H1 (cell line): ENCODE measurements around the gene PPP2R2B. TPM values are rescaled to one million over a fixed set of nuclear protein-coding genes. Genes with fewer than 3 reads are reported as not detected.

Experiments
- CTCF ChIA-PET: fragments of 300-600 bp; sonication (Branson Sonifier 250); formaldehyde crosslinking; loops from one replicate; lab custom pipeline; 2021; ENCODE audit not compliant: partially characterized antibody; lab: Charles Lee
- POLR2A ChIA-PET: fragments of 300-600 bp; sonication (Branson Sonifier 250); formaldehyde crosslinking; loops from one replicate; lab custom pipeline; 2021; ENCODE audit warnings: inconsistent platforms; ENCODE audit not compliant: partially characterized antibody; lab: Charles Lee
- DNase-seq, 2 experiments: peaks; one replicate each; pipeline versions ENCODE4 v3.0.0 to v3.0.0-alpha.2; 2010 to 2022; ENCODE audit warnings: low spot score in 2 of 2, low read depth in 1 of 2, mixed read lengths in 1 of 2
- FAIRE-seq: peaks from 2 replicates; lab custom pipeline; 2011; peaks lifted over from hg19 to GRCh38; lab: Jason Lieb, UNC
- H2AFZ ChIP-seq: 2 replicates; pipeline ENCODE4 v1.8.1; 2012; ENCODE audit warnings: low read length, inconsistent platforms
- H2AK5ac ChIP-seq: 2 replicates; pipeline ENCODE4 v1.6.1; 2013; ENCODE audit warnings: low read depth, low read length
- H2BK120ac ChIP-seq: replicated peaks from 2 replicates; pipeline ENCODE3; 2013; ENCODE audit warnings: low read depth, low read length, inconsistent platforms
- H2BK12ac ChIP-seq: 2 replicates; pipeline ENCODE4 v1.6.1; 2013; ENCODE audit warnings: low read depth, low read length
- H2BK15ac ChIP-seq: 2 replicates; pipeline ENCODE4 v1.6.1; 2013; ENCODE audit warnings: low read length
- H2BK20ac ChIP-seq: 2 replicates; pipeline ENCODE4 v1.6.1; 2013; ENCODE audit warnings: low read length
- H2BK5ac ChIP-seq: 2 replicates; pipeline ENCODE4 v1.6.1; 2013; ENCODE audit warnings: low read depth, low read length
- H3K14ac ChIP-seq: 2 replicates; pipeline ENCODE4 v1.6.1; 2013; ENCODE audit warnings: inconsistent platforms; ENCODE audit not compliant: insufficient read length
- H3K18ac ChIP-seq: 2 replicates; pipeline ENCODE4 v1.6.1; 2013; ENCODE audit warnings: low read length; ENCODE audit errors: extremely low read depth
- H3K23ac ChIP-seq: 2 replicates; pipeline ENCODE4 v1.6.1; 2013; ENCODE audit warnings: inconsistent platforms; ENCODE audit not compliant: insufficient read length
- H3K23me2 ChIP-seq: 2 replicates; pipeline ENCODE4 v1.6.1; 2013; ENCODE audit warnings: low read depth, low read length
- H3K27ac ChIP-seq: 2 replicates; pipeline ENCODE4 v1.6.1; 2011; ENCODE audit warnings: low read depth, low read length, inconsistent platforms
- H3K27me3 ChIP-seq, 4 experiments: replicated peaks in 1 of 4; 1 replicate in 1 of 4; 2 replicates in 3 of 4; pipeline versions ENCODE4 v1.6.1 to v1.8.1; 2011 to 2013; ENCODE audit warnings: low read length in 3 of 4, mild to moderate bottlenecking in 3 of 4, inconsistent platforms in 2 of 4, mixed read lengths in 2 of 4, moderate library complexity in 1 of 4; ENCODE audit not compliant: control insufficient read depth in 3 of 4, insufficient read depth in 3 of 4; ENCODE audit errors: extremely low read depth in 1 of 4
- H3K36me3 ChIP-seq, 4 experiments: 2 replicates each; pipeline versions ENCODE4 v1.6.1 to v1.8.1; 2011 to 2013; ENCODE audit warnings: mild to moderate bottlenecking in 4 of 4, low read length in 3 of 4, moderate library complexity in 2 of 4, control low read depth in 1 of 4, inconsistent platforms in 1 of 4; ENCODE audit not compliant: insufficient read depth in 4 of 4, control insufficient read depth in 2 of 4
- H3K4ac ChIP-seq: replicated peaks from 2 replicates; pipeline ENCODE3; 2013; ENCODE audit warnings: low read length, low read depth, mixed read lengths, inconsistent platforms; ENCODE audit not compliant: insufficient read length
- H3K4me1 ChIP-seq, 4 experiments: replicated peaks in 1 of 4; 1 replicate in 1 of 4; 2 replicates in 3 of 4; pipeline versions ENCODE4 v1.6.1 to v1.8.1; 2011 to 2013; ENCODE audit warnings: low read length in 3 of 4, inconsistent platforms in 2 of 4, mixed read lengths in 1 of 4; ENCODE audit not compliant: insufficient read depth in 4 of 4, control insufficient read depth in 3 of 4
- H3K4me2 ChIP-seq, 2 experiments: 2 replicates each; pipeline versions ENCODE4 v1.6.1 to v1.8.1; 2011 to 2013; ENCODE audit warnings: low read depth in 2 of 2, low read length in 2 of 2, control low read depth in 1 of 2, inconsistent platforms in 1 of 2, mild to moderate bottlenecking in 1 of 2; ENCODE audit not compliant: insufficient read depth in 1 of 2
- H3K4me3 ChIP-seq, 4 experiments: fragments of 200-600, 300-600 bp in 1 of 4; sonication (generic), shearing (Covaris generic), sonication (Bioruptor Twin) in 1 of 4; 2 replicates each; pipeline versions ENCODE4 v1.5.1 to v1.8.1; 2011 to 2016; ENCODE audit warnings: low read length in 4 of 4, low read depth in 3 of 4, control low read depth in 2 of 4, inconsistent platforms in 2 of 4, mild to moderate bottlenecking in 2 of 4, mixed read lengths in 1 of 4, moderate library complexity in 1 of 4; ENCODE audit not compliant: insufficient read depth in 2 of 4; ENCODE audit errors: extremely low read depth in 1 of 4
- H3K56ac ChIP-seq: replicated peaks from 2 replicates; pipeline ENCODE3; 2013; ENCODE audit warnings: low read depth, mild to moderate bottlenecking, mixed read lengths, low read length, inconsistent platforms; ENCODE audit not compliant: insufficient read length
- H3K79me1 ChIP-seq: 2 replicates; pipeline ENCODE4 v1.6.1; 2013; ENCODE audit warnings: low read depth, low read length, control low read depth
- H3K79me2 ChIP-seq, 2 experiments: 2 replicates each; pipeline versions ENCODE4 v1.6.1 to v1.8.1; 2012 to 2013; ENCODE audit warnings: low read length in 2 of 2, mild to moderate bottlenecking in 2 of 2, inconsistent platforms in 1 of 2; ENCODE audit not compliant: insufficient read depth in 2 of 2, control insufficient read depth in 1 of 2
- H3K9ac ChIP-seq, 4 experiments: replicated peaks in 1 of 4; 1 replicate in 1 of 4; 2 replicates in 3 of 4; pipeline versions ENCODE4 v1.6.1 to v1.8.1; 2011 to 2013; ENCODE audit warnings: low read depth in 3 of 4, low read length in 3 of 4, control low read depth in 2 of 4, mild to moderate bottlenecking in 2 of 4, moderate library complexity in 2 of 4, inconsistent platforms in 1 of 4; ENCODE audit errors: extremely low read depth in 1 of 4
- H3K9me3 ChIP-seq, 2 experiments: 2 replicates each; pipeline versions ENCODE4 v1.6.1 to v1.8.1; 2012 to 2013; ENCODE audit warnings: mild to moderate bottlenecking in 2 of 2, moderate library complexity in 2 of 2, control low read depth in 1 of 2, inconsistent platforms in 1 of 2, low read depth in 1 of 2, low read length in 1 of 2, mixed read lengths in 1 of 2; ENCODE audit not compliant: insufficient read depth in 2 of 2
- H4K20me1 ChIP-seq, 2 experiments: replicated peaks in 1 of 2; 2 replicates each; pipeline versions ENCODE3 to v1.8.1; 2011 to 2013; ENCODE audit warnings: inconsistent platforms in 2 of 2, low read length in 2 of 2, mild to moderate bottlenecking in 1 of 2; ENCODE audit not compliant: insufficient read depth in 2 of 2, control insufficient read depth in 1 of 2
- H4K5ac ChIP-seq: 2 replicates; pipeline ENCODE4 v1.6.1; 2013; ENCODE audit warnings: low read length, low read depth, mixed read lengths, inconsistent platforms; ENCODE audit not compliant: insufficient read length
- H4K8ac ChIP-seq: 2 replicates; pipeline ENCODE4 v1.8.0; 2013; ENCODE audit warnings: mild to moderate bottlenecking, moderate library complexity, low read length, inconsistent platforms; ENCODE audit not compliant: insufficient read depth; ENCODE audit errors: extremely low read depth
- H4K91ac ChIP-seq: replicated peaks from 2 replicates; pipeline ENCODE3; 2013; ENCODE audit warnings: low read length, mixed read lengths, inconsistent platforms; ENCODE audit not compliant: insufficient read length
- CREB1 ChIP-seq: IDR thresholded peaks from 2 replicates; pipeline ENCODE4 v1.6.1; 2012; ENCODE audit warnings: inconsistent platforms
- WGBS, 2 experiments: shearing (Covaris generic) in 1 of 2; methylation state at CpG; one replicate each; pipeline versions ENCODE4 v1.1.6 to v1.1.7; 2013 to 2015; ENCODE audit warnings: low lambda C conversion rate in 2 of 2, mixed read lengths in 2 of 2, inconsistent platforms in 1 of 2, low coverage in 1 of 2, missing lambda C conversion rate in 1 of 2; ENCODE audit not compliant: insufficient replicate concordance in 2 of 2, insufficient coverage in 1 of 2, insufficient read length in 1 of 2; ENCODE audit errors: extremely low coverage in 1 of 2, missing lambda C conversion rate in 1 of 2; 5-methylcytosine and 5-hydroxymethylcytosine counted together
- polyA plus RNA-seq, 7 experiments: library from polyadenylated mRNA; depleted of rRNA in 3 of 7; stranded (reverse) in 5 of 7; unstranded in 2 of 7; fragments of >200 nt in 5 of 7; fragments of 200-250 nt in 2 of 7; gene quantifications; 1 replicate in 5 of 7; 2 replicates in 1 of 7; 4 replicates in 1 of 7; pipeline versions ENCODE4 v1.2.1 to v1.2.3, GENCODE V29; 2011 to 2013; ENCODE audit warnings: missing spikeins in 2 of 7, mixed read lengths in 2 of 7
- total RNA-seq: library from RNA; stranded (reverse); fragmentation: NEBNext Ultra II Directional; extraction: Animal tissue kit (Norgen Biotek cat#: 25700); gene quantifications from 2 replicates; pipeline ENCODE4 v1.2.1, GENCODE V29; 2021

The PPP2R2B gene
- total and polyA plus RNA-seq, 2 of the 8 experiments (the other 6 are each of a cell fraction or from before 2014, with no cell fraction given), result 21.1 to 37.1 TPM

DNA sequence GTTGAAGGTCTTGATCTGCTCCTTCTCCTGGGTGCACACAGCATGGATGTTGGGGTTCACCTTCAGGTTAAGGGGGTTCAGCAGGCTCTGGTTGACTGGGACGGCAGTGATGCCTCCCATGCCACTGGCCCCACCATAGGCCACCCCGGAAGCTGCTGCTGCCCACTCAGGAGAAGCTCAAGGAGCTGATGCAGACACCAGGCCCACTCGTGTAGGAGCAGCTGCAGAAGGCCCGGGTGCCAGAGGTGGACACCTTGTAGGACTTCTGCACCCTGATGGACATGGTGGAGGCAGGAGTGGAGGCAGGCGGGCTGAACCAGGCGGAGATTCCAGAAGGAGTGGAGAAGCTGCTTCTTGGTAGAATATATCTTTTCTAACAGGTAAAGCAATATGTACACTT lies 171.2 kb downstream of the PPP2R2B start:
- ChIA-PET POLR2A (no interaction called here), CTCF (interaction anchor here (0.6 to 4.2 kb wide), 23 partner anchors 10 to 482 kb away, joined by 3 to 41 read pairs (median 5); no protein-coding TSS in a partner anchor)
- Histone ChIP-seq H3K23ac (no peak overlapping the region), H2BK120ac (no peak overlapping the region), H2BK15ac (no peak overlapping the region), H3K79me2 (no peaks in the 10 kb centered on the region), H3K4ac (no peak overlapping the region), H4K8ac (no peak overlapping the region), H3K27me3 (no peaks in the 10 kb centered on the region)
- 96% methylated on average over 6 of the region's 6 CpGs; no CpG with 5 or more reads in 1 of the 2 experiments for WGBS, 2 experiments
- DNase-seq (no peak), FAIRE-seq (no peak)
- TF ChIP-seq CREB1, result no peak
- TF ChIP-seq, all 59 proteins: peak for 0
- Histone ChIP-seq H3K23me2 (no peaks in the 10 kb centered on the region), H4K91ac (no peak overlapping the region), H3K27ac (no peak overlapping the region), H2AK5ac (no peak overlapping the region), H2BK5ac (no peak overlapping the region), H3K79me1 (no peaks in the 10 kb centered on the region), H3K4me3 (no peak overlapping the region), H2BK20ac (no peak overlapping the region), H3K36me3 (no peaks in the 10 kb centered on the region), H3K4me1 (peaks cover 0 to 3% (median 0%) of the 10 kb centered on the region in 4 experiments; a peak in 1 of 7 replicates), H3K9ac (no peak overlapping the region), H3K18ac (no peak overlapping the region), H4K20me1 (no peaks in the 10 kb centered on the region), H3K9me3 (no peaks in the 10 kb centered on the region), H3K56ac (no peak overlapping the region), H2BK12ac (no peak overlapping the region), H3K14ac (no peak overlapping the region), H3K4me2 (no peak overlapping the region), H2AFZ (no peak overlapping the region), H4K5ac (no peak overlapping the region)
